ENCODE data around the gene PTH2. TPM values are rescaled to one million over a fixed set of nuclear protein-coding genes. Genes with fewer than 3 reads are reported as not detected.
A peak's percentile ranks its signal among the peaks of the same experiment; 100 is the strongest.

The PTH2 gene
- total and polyA plus RNA-seq, 8 donors: not detected

DNA sequence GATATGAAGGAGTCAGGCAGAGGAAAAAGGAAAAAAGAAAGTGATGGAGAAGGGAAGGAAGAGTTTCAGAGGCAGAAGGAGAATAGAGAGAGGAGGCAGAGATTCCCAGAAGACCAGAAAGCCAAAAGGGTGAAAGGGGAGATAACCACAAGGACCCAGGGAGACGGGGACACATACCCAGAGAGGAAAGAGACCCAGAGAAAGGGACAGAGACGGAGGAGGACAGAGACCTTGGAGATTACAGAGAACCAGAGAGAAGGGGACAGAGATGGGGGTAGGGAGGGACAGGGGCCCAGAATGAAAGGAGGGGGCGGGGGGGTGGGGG lies 1.4 kb downstream of the PTH2 start:
- H3K36me3 ChIP-seq: no peaks in the 10 kb centered on the region
- H3K27ac ChIP-seq: no peak overlapping the region
- DNase-seq: no peak
- intact Hi-C loops (cut with DNase I): no loop called here
- peaks cover 7 to 26% of the 10 kb centered on the region in 2 donors for H3K4me1 ChIP-seq
- TF ChIP-seq CTCF (IDR thresholded peaks at IDR 0.05): no peak
- peaks cover 68 to 95% of the 10 kb centered on the region in 2 donors for H3K27me3 ChIP-seq
- H3K9me3 ChIP-seq: no peaks in the 10 kb centered on the region
- no peak overlapping the region for H3K4me3 ChIP-seq
- no peak for ATAC-seq

DNA sequence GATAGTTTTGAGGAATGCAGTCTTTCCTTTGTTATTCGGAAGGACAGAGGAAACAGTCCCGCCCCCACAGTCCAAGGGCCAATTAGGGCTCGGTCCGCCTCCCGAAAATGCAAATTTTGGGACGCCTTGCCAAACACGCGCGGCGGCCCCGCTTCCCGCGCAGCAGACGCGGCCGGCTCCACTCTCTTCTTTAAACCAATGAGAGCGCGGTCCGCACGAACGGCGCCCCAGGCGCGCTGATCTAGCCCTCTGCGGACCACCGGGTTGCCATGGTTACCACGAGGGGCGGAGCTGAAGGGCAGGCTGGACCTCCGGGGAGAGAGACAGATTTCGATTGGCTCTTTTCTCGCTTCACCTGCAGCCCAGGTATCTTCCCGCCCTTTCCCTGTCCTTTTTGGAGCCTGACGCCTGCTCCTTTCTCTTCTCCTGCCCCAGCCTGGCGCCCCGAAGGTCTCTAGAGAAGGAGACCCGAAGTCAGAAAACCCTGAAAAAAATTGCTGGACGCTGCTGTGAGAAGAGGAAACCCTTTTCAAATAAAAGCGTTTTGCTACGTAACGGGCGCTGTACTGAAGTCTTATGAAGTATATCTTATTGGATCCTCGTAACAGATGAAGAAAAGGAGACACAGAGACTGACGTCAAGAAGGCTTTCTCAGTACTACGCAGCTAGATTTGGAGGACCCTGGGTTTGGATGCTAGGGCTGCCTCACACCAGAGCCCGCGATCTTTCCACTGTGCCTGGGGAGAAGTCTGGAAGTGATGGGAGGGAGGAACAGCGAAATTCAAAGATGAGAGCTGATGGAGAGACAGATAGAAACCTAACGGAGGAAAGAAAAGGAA lies 2.0 kb downstream of the PTH2 start:
- TF ChIP-seq CTCF (IDR thresholded peaks at IDR 0.05): no peak
- Histone ChIP-seq H3K36me3 (no peaks in the 10 kb centered on the region), H3K27me3 (peaks cover 63 to 94% of the 10 kb centered on the region in 2 donors), H3K27ac (no peak overlapping the region), H3K4me3 (peak overlapping the region in 1 of 2 donors; percentile 18), H3K9me3 (no peaks in the 10 kb centered on the region), H3K4me1 (peaks cover 7 to 26% of the 10 kb centered on the region in 2 donors)
- DNase-seq: peak; percentile 65 to 86 (median 76)
- ATAC-seq: peak; percentile 90
- intact Hi-C loops (cut with DNase I): no loop called here

- no peak for TF ChIP-seq CTCF (IDR thresholded peaks at IDR 0.05)
- DNase-seq (no peak), ATAC-seq (no peak)
- no peaks in the 10 kb centered on the region for H3K36me3 ChIP-seq
- intact Hi-C loops (cut with DNase I): no loop called here
- no peak overlapping the region for H3K27ac ChIP-seq
- peaks cover 7 to 22% of the 10 kb centered on the region in 2 donors for H3K4me1 ChIP-seq
- no peak overlapping the region for H3K4me3 ChIP-seq
- peaks cover 52 to 92% of the 10 kb centered on the region in 2 donors for H3K27me3 ChIP-seq
- no peaks in the 10 kb centered on the region for H3K9me3 ChIP-seq
Measured at GRCh38 chr19:49420227-49420626, 3.0 kb downstream of the PTH2 start.

DNA sequence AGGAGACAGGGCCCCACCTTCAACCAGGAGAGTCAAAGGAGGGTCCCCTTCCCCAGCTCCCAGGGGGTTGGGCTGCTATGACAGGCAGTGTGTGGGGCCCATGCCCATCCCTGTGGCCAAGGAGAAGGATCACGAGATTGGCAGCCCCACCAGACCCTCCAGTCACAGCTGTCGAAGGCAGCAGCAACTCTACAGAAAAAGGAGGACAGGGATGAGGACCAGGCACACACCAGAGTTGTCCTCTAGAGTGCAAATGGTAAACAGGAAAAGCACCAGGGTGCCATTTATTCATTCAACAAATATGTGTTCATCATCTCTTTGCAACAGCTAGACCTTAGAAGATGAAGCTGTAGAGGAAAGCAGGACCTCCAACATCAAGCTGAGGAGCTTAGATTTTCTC lies 4.1 kb downstream of the PTH2 start:
- peaks cover 7 to 22% of the 10 kb centered on the region in 2 donors for H3K4me1 ChIP-seq
- ATAC-seq (no peak), DNase-seq (no peak)
- H3K4me3 ChIP-seq: no peak overlapping the region
- H3K9me3 ChIP-seq: no peaks in the 10 kb centered on the region
- no peaks in the 10 kb centered on the region for H3K36me3 ChIP-seq
- H3K27ac ChIP-seq: no peak overlapping the region
- no peak for TF ChIP-seq CTCF (IDR thresholded peaks at IDR 0.05)
- intact Hi-C loops (cut with DNase I): no loop called here
- peaks cover 43 to 87% of the 10 kb centered on the region in 2 donors for H3K27me3 ChIP-seq

GRCh38 chr19:49418511-49418910 lies 4.7 kb downstream of the PTH2 start:
- Histone ChIP-seq H3K27me3 (peaks cover 37 to 80% of the 10 kb centered on the region in 2 donors), H3K4me1 (peaks cover 7 to 22% of the 10 kb centered on the region in 2 donors), H3K4me3 (no peak overlapping the region), H3K9me3 (no peaks in the 10 kb centered on the region), H3K27ac (no peak overlapping the region), H3K36me3 (no peaks in the 10 kb centered on the region)
- TF ChIP-seq CTCF (IDR thresholded peaks at IDR 0.05): no peak
- DNase-seq: no peak
- ATAC-seq: no peak
- intact Hi-C loops (cut with DNase I): no loop called here

All from left lung (tissue), 10 donors.